ENCODE data around the gene ABCB10. TPM values are rescaled to one million over a fixed set of nuclear protein-coding genes. Genes with fewer than 3 reads are reported as not detected.

ABCB10 gene
- total and polyA plus RNA-seq, 3 donors from 2014 or later = 4.9 to 12.1 (median 9.8) TPM

DNA sequence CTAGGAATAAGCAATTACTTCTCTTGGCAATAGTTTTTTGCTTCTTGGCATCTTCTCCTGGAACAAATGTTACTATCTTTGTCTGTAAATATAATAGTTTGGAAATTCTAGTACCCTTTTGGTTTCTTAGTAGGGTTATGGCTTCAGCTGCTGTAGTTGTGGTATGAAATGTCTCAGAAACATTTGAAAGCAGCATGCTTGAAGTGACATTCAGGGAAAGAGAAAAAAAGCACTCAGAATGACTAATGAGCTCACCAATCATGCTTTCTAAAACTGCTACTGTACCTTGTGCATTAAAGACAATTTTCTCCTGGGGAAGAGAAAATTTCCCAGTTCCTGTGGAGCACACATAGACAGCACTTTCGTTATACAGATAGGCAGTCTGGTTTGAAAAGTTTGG lies 71.3 kb downstream of the ABCB10 start:
- Histone ChIP-seq H3K27ac (no peak overlapping the region), H3K4me1 (no peaks in the 10 kb centered on the region), H3K27me3 (no peaks in the 10 kb centered on the region), H3K36me3 (ENCODE audit: low read depth, missing control alignments) (no peaks in the 10 kb centered on the region), H3K4me3 (no peak overlapping the region), H3K9me3 (no peaks in the 10 kb centered on the region)
- DNase-seq = no peak
- intact Hi-C loops (cut with DNase I; ENCODE audit: low total_unique reads) = no loop called here
- WGBS, 2 donors = 92 to 94% methylated on average over 1 of the region's 1 CpG
- no peak for TF ChIP-seq POLR2A (IDR thresholded peaks at IDR 0.05)
- TF ChIP-seq, protein P1, sequence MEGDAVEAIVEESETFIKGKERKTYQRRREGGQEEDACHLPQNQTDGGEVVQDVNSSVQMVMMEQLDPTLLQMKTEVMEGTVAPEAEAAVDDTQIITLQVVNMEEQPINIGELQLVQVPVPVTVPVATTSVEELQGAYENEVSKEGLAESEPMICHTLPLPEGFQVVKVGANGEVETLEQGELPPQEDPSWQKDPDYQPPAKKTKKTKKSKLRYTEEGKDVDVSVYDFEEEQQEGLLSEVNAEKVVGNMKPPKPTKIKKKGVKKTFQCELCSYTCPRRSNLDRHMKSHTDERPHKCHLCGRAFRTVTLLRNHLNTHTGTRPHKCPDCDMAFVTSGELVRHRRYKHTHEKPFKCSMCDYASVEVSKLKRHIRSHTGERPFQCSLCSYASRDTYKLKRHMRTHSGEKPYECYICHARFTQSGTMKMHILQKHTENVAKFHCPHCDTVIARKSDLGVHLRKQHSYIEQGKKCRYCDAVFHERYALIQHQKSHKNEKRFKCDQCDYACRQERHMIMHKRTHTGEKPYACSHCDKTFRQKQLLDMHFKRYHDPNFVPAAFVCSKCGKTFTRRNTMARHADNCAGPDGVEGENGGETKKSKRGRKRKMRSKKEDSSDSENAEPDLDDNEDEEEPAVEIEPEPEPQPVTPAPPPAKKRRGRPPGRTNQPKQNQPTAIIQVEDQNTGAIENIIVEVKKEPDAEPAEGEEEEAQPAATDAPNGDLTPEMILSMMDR (IDR thresholded peaks at IDR 0.05) = no peak

DNA sequence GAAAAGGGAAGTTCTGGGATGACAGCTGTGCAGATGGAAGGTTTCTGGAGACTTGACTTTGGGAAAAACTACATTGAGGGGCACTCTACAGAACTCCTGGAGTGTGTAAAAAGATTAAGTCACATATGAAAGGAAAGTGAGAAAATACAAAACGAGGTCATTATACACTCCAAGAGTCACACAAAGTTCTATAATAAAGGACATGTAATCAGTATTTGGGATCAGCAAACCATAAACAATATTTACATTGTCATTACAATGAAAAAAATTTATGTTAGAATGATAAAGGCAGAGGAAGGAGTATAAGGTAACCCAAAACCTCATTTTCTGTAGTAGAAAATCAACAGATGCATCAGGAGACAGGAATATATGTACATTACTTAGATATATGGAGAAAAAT lies 73.2 kb downstream of the ABCB10 start:
- intact Hi-C loops (cut with DNase I; ENCODE audit: low total_unique reads) = no loop called here
- no peaks in the 10 kb centered on the region for H3K36me3 ChIP-seq (ENCODE audit: low read depth, missing control alignments)
- WGBS, 2 donors = 88 to 91% methylated on average over 1 of the region's 1 CpG
- no peaks in the 10 kb centered on the region for H3K27me3 ChIP-seq
- no peak overlapping the region for H3K4me3 ChIP-seq
- no peaks in the 10 kb centered on the region for H3K4me1 ChIP-seq
- DNase-seq = no peak
- TF ChIP-seq POLR2A (IDR thresholded peaks at IDR 0.05) = no peak
- TF ChIP-seq, protein P1 (IDR thresholded peaks at IDR 0.05) = no peak
- no peaks in the 10 kb centered on the region for H3K9me3 ChIP-seq
- no peak overlapping the region for H3K27ac ChIP-seq

DNA sequence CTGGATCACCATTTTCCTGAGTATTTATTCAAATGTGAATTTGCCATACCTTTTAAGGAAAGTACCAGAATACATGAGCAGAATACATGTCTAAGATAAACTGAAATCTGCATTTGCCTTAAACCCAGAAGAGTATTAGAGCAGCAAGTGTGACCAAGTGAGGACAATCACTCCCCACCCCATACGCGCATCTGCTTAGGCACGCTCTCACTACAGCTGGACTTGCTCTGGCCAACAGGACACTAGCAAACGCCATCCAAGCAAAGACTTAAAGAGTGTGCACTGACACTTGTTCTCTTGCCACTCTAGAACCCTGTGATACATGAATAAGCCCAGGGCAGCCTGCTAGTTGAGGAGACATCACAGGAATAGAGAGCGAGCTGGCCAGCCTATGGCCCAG lies 76.0 kb downstream of the ABCB10 start:
- Histone ChIP-seq H3K27me3 (no peaks in the 10 kb centered on the region), H3K9me3 (no peaks in the 10 kb centered on the region), H3K36me3 (ENCODE audit: low read depth, missing control alignments) (no peaks in the 10 kb centered on the region), H3K4me1 (no peaks in the 10 kb centered on the region), H3K4me3 (no peak overlapping the region), H3K27ac (no peak overlapping the region)
- DNase-seq = no peak
- 73 to 93% methylated on average over 5 of the region's 5 CpGs for WGBS, 2 donors
- TF ChIP-seq, protein P1 (IDR thresholded peaks at IDR 0.05) = no peak
- TF ChIP-seq POLR2A (IDR thresholded peaks at IDR 0.05) = no peak
- intact Hi-C loops (cut with DNase I; ENCODE audit: low total_unique reads) = no loop called here

DNA sequence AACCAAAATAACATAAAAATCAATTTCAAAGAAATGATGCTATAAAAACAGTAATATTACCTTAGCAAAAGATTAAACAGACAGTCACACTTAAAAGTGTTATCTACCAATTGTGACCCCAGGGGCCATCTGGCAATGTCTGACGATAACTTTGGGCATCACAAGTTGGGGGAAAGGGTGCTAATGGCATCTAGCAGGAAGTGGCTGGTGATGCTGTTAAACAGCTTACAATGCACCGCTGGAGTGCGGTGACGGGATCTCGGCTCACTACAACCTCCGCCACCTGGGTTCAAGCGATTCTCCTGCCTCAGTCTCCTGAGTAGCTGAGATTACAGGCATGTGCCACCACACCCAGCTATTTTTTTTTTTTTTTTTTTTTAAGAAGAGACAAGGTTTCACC lies 78.0 kb downstream of the ABCB10 start:
- Histone ChIP-seq H3K27me3 (no peaks in the 10 kb centered on the region), H3K4me1 (no peaks in the 10 kb centered on the region), H3K9me3 (no peaks in the 10 kb centered on the region), H3K4me3 (no peak overlapping the region), H3K36me3 (ENCODE audit: low read depth, missing control alignments) (no peaks in the 10 kb centered on the region), H3K27ac (no peak overlapping the region)
- WGBS, 2 donors = 94 to 96% methylated on average over 7 of the region's 7 CpGs
- no peak for DNase-seq
- intact Hi-C loops (cut with DNase I; ENCODE audit: low total_unique reads) = no loop called here
- TF ChIP-seq, protein P1 (IDR thresholded peaks at IDR 0.05) = no peak
- no peak for TF ChIP-seq POLR2A (IDR thresholded peaks at IDR 0.05)

DNA sequence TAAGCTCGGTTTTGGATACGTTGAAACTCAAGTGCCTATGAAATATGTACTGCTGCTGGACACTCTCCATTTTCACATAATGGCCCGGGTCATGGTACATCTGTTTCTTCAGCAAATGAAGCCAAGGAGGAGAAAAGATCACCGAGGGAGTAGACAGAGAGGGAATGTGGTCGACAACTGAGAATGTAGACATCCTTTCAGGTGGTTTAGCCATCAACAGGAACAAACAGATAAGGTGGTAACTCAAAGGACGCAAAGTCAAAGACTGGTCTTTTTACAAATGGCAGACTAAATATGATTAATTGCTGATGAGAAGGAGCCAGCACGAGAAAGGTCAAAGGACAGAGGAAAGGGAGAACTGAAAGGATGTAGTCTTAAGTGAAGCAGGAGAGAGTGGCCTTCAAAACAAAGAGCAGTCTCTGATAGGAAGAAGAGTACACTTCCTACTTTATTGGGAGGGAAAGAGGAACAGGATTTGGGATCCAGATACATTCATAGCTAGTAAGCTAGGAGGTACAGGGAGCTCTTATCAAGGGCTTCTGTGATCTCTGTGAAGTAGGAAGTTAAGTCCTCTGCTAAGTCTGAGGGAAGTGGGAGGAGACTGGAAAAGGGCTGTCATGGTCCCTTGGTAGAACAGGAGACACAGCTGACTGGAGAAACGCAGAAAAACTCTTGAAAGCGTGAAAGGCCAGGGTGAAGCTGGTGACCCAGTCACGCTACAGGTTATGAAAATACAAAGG lies 78.7 kb downstream of the ABCB10 start:
- H3K4me1 ChIP-seq = no peaks in the 10 kb centered on the region
- intact Hi-C loops (cut with DNase I; ENCODE audit: low total_unique reads) = no loop called here
- H3K4me3 ChIP-seq = no peak overlapping the region
- no peak overlapping the region for H3K27ac ChIP-seq
- H3K9me3 ChIP-seq = no peaks in the 10 kb centered on the region
- 58 to 67% methylated on average over 10 of the region's 10 CpGs for WGBS, 2 donors
- no peak for DNase-seq
- no peaks in the 10 kb centered on the region for H3K27me3 ChIP-seq
- H3K36me3 ChIP-seq (ENCODE audit: low read depth, missing control alignments) = no peaks in the 10 kb centered on the region
- TF ChIP-seq, protein P1 (IDR thresholded peaks at IDR 0.05) = no peak
- no peak for TF ChIP-seq POLR2A (IDR thresholded peaks at IDR 0.05)

Measured in testis (tissue), 3 donors.